GM12878 (cell line): ENCODE data around the gene ANAPC16. TPM values are rescaled to one million over a fixed set of nuclear protein-coding genes. Genes with fewer than 3 reads are reported as not detected.

Source experiments
- CREB1 ChIP-seq: IDR thresholded peaks from 2 replicates; pipeline ENCODE4 v1.6.1; 2012; ENCODE audit warnings: low read depth, mild to moderate bottlenecking, inconsistent platforms
- EED ChIP-seq: sonication (generic); IDR thresholded peaks from 2 replicates; pipeline ENCODE4 v1.6.1; 2016; ENCODE audit warnings: antibody characterized with exemption, low read depth
- ETV6 ChIP-seq, 2 experiments: fragments of 450-650 bp in 1 of 2; IDR thresholded peaks in 1 of 2; conservative IDR thresholded peaks in 1 of 2; 2 replicates each; pipeline ENCODE4 v1.6.1; 2014; ENCODE audit warnings: antibody characterized with exemption in 1 of 2, borderline replicate concordance in 1 of 2, low read depth in 1 of 2, mild to moderate bottlenecking in 1 of 2, moderate library complexity in 1 of 2
- HDGF ChIP-seq: fragments of 450-650 bp; IDR thresholded peaks from 2 replicates; pipeline ENCODE4 v1.6.1; 2016; ENCODE audit warnings: antibody characterized with exemption
- SIN3A ChIP-seq: IDR thresholded peaks from 2 replicates; pipeline ENCODE4 v1.6.1; 2012; ENCODE audit warnings: low read depth, low read length, improper control_type of control experiment
- SMARCA5 ChIP-seq: fragments of 450-650 bp; IDR thresholded peaks from 2 replicates; pipeline ENCODE4 v1.6.1; 2017; ENCODE audit warnings: mild to moderate bottlenecking
- STAT3 ChIP-seq: IDR thresholded peaks from 2 replicates; pipeline ENCODE4 v1.6.1; 2011; ENCODE audit warnings: low read depth, low read length, improper control_type of control experiment
- TARDBP ChIP-seq: IDR thresholded peaks from 2 replicates; pipeline ENCODE4 v1.6.1; 2016; ENCODE audit warnings: borderline replicate concordance
- YBX1 ChIP-seq: fragments of 450-650 bp; IDR thresholded peaks from 2 replicates; pipeline ENCODE4 v1.6.1; 2016; ENCODE audit warnings: antibody characterized with exemption
- YY1 ChIP-seq: IDR thresholded peaks from 2 replicates; pipeline ENCODE4 v1.6.1; 2011; ENCODE audit warnings: low read depth, mild to moderate bottlenecking, low read length
- polyA plus RNA-seq, 11 experiments: library from polyadenylated mRNA; depleted of rRNA in 4 of 11; unstranded in 6 of 11; stranded (reverse) in 5 of 11; fragments of >200 nt; fragmentation: Nextera tagmentation in 4 of 11; fragmentation: Illumina TruSeq in 1 of 11; extraction: Ambion mirVana in 4 of 11; extraction: Trizol in 1 of 11; gene quantifications; 1 replicate in 1 of 11; 2 replicates in 10 of 11; pipeline versions ENCODE4 v1.2.1 to v1.2.3, GENCODE V29; 2011 to 2016; ENCODE audit warnings: inconsistent platforms in 2 of 11, missing spikeins in 2 of 11, low read depth in 1 of 11
- total RNA-seq, 4 experiments: library from RNA; depleted of rRNA in 3 of 4; stranded (reverse); fragments of >200 nt in 3 of 4; fragmentation: Illumina TruSeq in 1 of 4; extraction: Trizol in 1 of 4; gene quantifications; 2 replicates each; pipeline versions ENCODE4 v1.2.1 to v1.2.3, GENCODE V29; 2013 to 2021
- TF ChIP-seq, protein P1 (sequence below): fragments of 450-650 bp; IDR thresholded peaks from 2 replicates; pipeline ENCODE4 v1.6.1; 2018; ENCODE audit warnings: mild to moderate bottlenecking, low read depth, moderate library complexity; ENCODE audit not compliant: partially characterized antibody
- TF ChIP-seq, protein P2 (sequence below): IDR thresholded peaks from 2 replicates; pipeline ENCODE4 v1.6.1; 2012; ENCODE audit warnings: low read length, inconsistent platforms
- TF ChIP-seq, protein P3 (sequence below): IDR thresholded peaks from 2 replicates; pipeline ENCODE4 v1.6.1; 2012; ENCODE audit warnings: improper control_type of control experiment, low read depth, low read length; ENCODE audit not compliant: insufficient replicate concordance
- TF ChIP-seq, protein P4 (sequence below): IDR thresholded peaks from 2 replicates; pipeline ENCODE4 v1.6.1; 2012; ENCODE audit warnings: low read depth, low read length, improper control_type of control experiment

The ANAPC16 gene
- total and polyA plus RNA-seq, 10 of the 15 experiments (the other 5 are each of a cell fraction or from before 2014, with no cell fraction given) = 66.9 to 208 (median 134) TPM

DNA sequence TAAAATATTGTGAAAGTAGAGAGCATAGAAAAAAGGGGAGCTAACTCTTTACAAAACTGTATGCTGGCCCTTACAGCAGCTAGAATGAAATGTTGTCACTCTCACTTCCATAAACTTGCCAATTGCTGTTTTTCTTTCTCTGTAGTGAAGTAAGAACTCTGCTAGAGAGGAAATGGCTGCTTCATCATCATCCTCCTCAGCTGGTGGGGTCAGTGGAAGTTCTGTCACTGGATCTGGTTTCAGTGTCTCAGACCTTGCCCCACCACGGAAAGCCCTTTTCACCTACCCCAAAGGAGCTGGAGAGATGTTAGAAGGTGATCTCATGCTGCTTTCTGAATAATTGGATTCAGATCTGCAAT is 7.9 kb downstream of the ANAPC16 start (continued):
- TF ChIP-seq, protein P1, sequence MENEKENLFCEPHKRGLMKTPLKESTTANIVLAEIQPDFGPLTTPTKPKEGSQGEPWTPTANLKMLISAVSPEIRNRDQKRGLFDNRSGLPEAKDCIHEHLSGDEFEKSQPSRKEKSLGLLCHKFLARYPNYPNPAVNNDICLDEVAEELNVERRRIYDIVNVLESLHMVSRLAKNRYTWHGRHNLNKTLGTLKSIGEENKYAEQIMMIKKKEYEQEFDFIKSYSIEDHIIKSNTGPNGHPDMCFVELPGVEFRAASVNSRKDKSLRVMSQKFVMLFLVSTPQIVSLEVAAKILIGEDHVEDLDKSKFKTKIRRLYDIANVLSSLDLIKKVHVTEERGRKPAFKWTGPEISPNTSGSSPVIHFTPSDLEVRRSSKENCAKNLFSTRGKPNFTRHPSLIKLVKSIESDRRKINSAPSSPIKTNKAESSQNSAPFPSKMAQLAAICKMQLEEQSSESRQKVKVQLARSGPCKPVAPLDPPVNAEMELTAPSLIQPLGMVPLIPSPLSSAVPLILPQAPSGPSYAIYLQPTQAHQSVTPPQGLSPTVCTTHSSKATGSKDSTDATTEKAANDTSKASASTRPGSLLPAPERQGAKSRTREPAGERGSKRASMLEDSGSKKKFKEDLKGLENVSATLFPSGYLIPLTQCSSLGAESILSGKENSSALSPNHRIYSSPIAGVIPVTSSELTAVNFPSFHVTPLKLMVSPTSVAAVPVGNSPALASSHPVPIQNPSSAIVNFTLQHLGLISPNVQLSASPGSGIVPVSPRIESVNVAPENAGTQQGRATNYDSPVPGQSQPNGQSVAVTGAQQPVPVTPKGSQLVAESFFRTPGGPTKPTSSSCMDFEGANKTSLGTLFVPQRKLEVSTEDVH = no peak
- no peak for TF ChIP-seq TARDBP
- no peak for TF ChIP-seq HDGF
- 0 out of 2 replicates have a peak, but pooled peaks have one; percentile 33 for TF ChIP-seq YY1
- TF ChIP-seq YBX1 = no peak
- TF ChIP-seq SIN3A = no peak
- TF ChIP-seq, protein P2, sequence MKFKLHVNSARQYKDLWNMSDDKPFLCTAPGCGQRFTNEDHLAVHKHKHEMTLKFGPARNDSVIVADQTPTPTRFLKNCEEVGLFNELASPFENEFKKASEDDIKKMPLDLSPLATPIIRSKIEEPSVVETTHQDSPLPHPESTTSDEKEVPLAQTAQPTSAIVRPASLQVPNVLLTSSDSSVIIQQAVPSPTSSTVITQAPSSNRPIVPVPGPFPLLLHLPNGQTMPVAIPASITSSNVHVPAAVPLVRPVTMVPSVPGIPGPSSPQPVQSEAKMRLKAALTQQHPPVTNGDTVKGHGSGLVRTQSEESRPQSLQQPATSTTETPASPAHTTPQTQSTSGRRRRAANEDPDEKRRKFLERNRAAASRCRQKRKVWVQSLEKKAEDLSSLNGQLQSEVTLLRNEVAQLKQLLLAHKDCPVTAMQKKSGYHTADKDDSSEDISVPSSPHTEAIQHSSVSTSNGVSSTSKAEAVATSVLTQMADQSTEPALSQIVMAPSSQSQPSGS = no peak
- TF ChIP-seq, protein P3, sequence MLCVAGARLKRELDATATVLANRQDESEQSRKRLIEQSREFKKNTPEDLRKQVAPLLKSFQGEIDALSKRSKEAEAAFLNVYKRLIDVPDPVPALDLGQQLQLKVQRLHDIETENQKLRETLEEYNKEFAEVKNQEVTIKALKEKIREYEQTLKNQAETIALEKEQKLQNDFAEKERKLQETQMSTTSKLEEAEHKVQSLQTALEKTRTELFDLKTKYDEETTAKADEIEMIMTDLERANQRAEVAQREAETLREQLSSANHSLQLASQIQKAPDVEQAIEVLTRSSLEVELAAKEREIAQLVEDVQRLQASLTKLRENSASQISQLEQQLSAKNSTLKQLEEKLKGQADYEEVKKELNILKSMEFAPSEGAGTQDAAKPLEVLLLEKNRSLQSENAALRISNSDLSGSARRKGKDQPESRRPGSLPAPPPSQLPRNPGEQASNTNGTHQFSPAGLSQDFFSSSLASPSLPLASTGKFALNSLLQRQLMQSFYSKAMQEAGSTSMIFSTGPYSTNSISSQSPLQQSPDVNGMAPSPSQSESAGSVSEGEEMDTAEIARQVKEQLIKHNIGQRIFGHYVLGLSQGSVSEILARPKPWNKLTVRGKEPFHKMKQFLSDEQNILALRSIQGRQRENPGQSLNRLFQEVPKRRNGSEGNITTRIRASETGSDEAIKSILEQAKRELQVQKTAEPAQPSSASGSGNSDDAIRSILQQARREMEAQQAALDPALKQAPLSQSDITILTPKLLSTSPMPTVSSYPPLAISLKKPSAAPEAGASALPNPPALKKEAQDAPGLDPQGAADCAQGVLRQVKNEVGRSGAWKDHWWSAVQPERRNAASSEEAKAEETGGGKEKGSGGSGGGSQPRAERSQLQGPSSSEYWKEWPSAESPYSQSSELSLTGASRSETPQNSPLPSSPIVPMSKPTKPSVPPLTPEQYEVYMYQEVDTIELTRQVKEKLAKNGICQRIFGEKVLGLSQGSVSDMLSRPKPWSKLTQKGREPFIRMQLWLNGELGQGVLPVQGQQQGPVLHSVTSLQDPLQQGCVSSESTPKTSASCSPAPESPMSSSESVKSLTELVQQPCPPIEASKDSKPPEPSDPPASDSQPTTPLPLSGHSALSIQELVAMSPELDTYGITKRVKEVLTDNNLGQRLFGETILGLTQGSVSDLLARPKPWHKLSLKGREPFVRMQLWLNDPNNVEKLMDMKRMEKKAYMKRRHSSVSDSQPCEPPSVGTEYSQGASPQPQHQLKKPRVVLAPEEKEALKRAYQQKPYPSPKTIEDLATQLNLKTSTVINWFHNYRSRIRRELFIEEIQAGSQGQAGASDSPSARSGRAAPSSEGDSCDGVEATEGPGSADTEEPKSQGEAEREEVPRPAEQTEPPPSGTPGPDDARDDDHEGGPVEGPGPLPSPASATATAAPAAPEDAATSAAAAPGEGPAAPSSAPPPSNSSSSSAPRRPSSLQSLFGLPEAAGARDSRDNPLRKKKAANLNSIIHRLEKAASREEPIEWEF = no peak
- TF ChIP-seq, protein P4, sequence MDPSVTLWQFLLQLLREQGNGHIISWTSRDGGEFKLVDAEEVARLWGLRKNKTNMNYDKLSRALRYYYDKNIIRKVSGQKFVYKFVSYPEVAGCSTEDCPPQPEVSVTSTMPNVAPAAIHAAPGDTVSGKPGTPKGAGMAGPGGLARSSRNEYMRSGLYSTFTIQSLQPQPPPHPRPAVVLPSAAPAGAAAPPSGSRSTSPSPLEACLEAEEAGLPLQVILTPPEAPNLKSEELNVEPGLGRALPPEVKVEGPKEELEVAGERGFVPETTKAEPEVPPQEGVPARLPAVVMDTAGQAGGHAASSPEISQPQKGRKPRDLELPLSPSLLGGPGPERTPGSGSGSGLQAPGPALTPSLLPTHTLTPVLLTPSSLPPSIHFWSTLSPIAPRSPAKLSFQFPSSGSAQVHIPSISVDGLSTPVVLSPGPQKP = no peak
- peak in 1 of 2 experiments; percentile 51; a peak in 1 of 4 replicates for TF ChIP-seq ETV6 (conservative IDR thresholded peaks at IDR 0.05 in 1 of 2, IDR thresholded peaks at IDR 0.05 in 1 of 2; ENCODE audit: borderline replicate concordance in 1 of 2, low read depth in 1 of 2)
- 0 out of 2 replicates have a peak, but pooled peaks have one; percentile 38 for TF ChIP-seq CREB1
- no peak for TF ChIP-seq STAT3
- 0 out of 2 replicates have a peak, but pooled peaks have one; percentile 45 for TF ChIP-seq EED
- TF ChIP-seq SMARCA5 = no peak
